Transverse colon (tissue), 4 donors: Measurements from ENCODE around the gene LAMB4.

Experiments
- CTCF ChIP-seq, 5 experiments: fragments of 200-600 bp in 3 of 5; fragments of 450-650 bp in 2 of 5; sonication (generic) in 3 of 5; IDR thresholded peaks; 1 replicate in 2 of 5; 2 replicates in 3 of 5; pipeline ENCODE4 v1.5.1; 2016 to 2017; ENCODE audit warnings: antibody characterized with exemption in 5 of 5, inconsistent platforms in 3 of 5, mild to moderate bottlenecking in 2 of 5, moderate library complexity in 1 of 5
- POLR2AphosphoS5 ChIP-seq, 3 donors: sonication (generic); formaldehyde crosslinking; IDR thresholded peaks; one replicate each; pipeline ENCODE4 v1.6.1; 2016; ENCODE audit warnings: antibody characterized with exemption in 3 of 3

GRCh38 chr7:108137993-108138392 lies 7.8 kb upstream of the LAMB4 start:
- TF ChIP-seq CTCF (IDR thresholded peaks at IDR 0.05) (no peak), POLR2AphosphoS5 (IDR thresholded peaks at IDR 0.05) (no peak)
